NOMO-1 (cell line): Measurements from ENCODE around the gene GINS2.

ENCODE experiments used
- DNase-seq, 2 experiments: peaks; one replicate each; lab custom pipeline; 2025; ENCODE audit not compliant: unreplicated experiment in 2 of 2; lab: John Stamatoyannopoulos, UW

GINS2 gene

DNA sequence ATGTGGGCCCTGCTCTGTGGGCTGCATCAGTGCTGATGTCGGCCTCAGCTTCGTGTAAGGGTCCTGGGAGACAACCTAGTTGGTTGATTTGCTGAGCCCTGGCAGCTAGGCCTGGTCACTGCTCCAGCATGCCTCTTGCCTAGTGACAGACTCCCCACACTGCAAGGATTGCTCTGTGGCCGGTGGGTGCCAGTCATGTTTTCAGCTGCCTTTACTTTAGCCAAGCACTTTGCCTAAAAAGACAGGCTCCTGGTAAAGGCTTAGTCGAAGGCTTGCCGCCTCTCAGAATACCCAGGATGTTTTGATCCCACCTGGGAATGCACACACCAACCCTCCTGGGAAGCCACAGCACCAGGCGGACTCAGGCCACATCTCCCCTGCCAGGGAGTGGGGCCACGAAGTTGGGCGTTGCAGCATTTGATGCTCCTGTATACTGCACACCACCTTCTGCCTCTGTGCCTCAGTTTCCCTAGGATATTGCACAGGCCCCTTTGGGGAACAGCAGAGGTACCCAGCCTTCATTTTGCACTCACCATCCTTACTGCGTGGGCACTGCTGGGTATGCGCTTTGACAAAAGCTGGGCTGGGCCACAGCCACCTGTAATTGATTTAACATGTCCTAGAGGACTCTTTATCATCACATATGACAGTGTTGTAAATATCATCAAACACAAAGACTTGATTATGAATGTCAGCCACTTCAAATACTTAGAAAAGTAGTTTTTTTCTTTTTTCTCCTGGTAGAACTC lies 19.9 kb downstream of the GINS2 start:
- DNase-seq = no peak

GRCh38 chr16:85667841-85668413 lies 20.8 kb downstream of the GINS2 start:
- no peak for DNase-seq

- no peak for DNase-seq
Observed at GRCh38 chr16:85667261-85667660, 21.5 kb downstream of the GINS2 start.

- DNase-seq = no peak
Observed at GRCh38 chr16:85665929-85666328, 22.8 kb downstream of the GINS2 start.

- no peak for DNase-seq
Observed at GRCh38 chr16:85665373-85665740, 23.4 kb downstream of the GINS2 start.

GRCh38 chr16:85664580-85665372 lies 24.0 kb downstream of the GINS2 start:
- no peak for DNase-seq

DNA sequence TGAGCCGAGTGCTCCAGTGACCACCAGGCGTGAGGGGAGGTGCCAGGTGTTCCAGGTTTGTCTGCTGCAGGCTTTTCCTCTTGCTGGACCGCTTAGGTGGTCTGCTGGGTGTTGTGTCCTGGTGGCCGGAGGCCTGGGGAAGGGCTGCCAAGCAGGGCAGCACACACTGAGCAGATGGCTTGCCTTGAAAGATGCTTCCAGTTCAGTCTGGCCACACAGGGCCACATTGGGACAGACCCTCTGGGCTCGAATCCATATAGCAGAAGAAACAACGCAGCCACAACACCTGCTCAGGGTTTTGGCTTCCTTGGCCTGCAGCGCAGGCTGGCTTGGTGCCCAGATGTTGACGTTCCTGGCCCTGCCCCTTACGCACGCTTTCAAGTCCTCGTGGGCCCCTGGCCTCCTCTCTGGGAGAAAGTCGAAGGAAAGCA lies 24.8 kb downstream of the GINS2 start:
- no peak for DNase-seq

- no peak for DNase-seq
Observed at GRCh38 chr16:85662976-85663830, 25.6 kb downstream of the GINS2 start.

DNA sequence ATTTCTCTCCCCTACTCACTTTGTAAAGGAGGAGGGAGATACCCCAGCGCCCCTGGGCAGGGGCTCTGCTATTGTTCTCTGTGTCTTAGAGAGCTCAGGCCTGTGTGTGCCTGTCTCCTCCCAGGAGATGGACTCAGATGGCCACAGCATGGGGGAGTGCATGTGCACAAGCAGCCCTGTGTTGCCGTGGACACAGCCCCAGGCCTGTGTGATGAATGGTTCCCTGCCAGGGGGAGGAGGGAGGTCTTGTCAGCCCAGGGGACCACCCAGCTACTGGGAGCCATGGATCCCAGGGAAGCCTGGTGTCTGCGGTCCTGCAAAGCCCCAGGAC lies 26.3 kb downstream of the GINS2 start:
- no peak for DNase-seq

- no peak for DNase-seq
Observed at GRCh38 chr16:85661740-85662481, 26.8 kb downstream of the GINS2 start.

DNA sequence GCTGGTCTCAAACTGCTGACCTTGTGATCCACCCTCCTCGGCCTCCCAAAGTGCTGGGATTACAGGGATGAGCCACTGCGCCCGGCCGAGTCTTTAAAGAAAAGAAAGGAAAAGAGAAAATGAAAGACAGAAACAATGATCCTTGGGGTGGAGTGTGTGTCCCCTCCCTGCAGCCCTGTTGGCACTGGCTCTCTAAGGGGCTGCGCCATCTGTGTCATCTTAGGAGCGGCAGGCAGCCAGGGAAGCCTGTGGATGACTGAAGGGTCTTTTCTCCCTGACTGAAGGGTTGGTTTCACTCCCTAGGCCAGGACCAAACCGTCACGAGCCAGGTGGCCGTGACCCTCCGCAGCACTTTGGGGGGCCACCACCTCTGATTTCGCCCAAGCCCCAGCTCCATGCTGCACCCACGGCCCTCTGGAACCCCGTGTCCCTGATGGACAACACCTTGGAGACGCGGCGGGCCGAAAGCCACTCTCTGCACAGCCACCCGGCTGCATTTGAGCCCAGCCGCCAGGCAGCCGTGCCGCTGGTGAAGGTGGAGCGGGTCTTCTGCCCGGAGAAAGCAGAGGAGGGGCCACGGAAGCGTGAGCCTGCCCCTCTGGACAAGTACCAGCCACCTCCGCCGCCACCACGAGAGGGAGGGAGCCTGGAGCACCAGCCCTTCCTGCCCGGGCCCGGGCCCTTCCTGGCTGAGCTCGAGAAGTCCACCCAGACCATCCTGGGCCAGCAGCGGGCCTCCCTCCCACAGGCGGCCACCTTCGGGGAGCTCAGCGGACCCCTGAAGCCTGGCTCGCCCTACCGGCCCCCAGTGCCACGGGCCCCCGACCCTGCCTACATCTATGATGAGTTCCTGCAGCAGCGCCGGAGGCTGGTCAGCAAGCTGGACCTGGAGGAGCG lies 27.7 kb downstream of the GINS2 start:
- no peak for DNase-seq

GRCh38 chr16:85659805-85660511 lies 28.8 kb downstream of the GINS2 start:
- DNase-seq = peak; percentile 33 to 61

- no peak for DNase-seq
Observed at GRCh38 chr16:85659336-85659735, 29.4 kb downstream of the GINS2 start.

DNA sequence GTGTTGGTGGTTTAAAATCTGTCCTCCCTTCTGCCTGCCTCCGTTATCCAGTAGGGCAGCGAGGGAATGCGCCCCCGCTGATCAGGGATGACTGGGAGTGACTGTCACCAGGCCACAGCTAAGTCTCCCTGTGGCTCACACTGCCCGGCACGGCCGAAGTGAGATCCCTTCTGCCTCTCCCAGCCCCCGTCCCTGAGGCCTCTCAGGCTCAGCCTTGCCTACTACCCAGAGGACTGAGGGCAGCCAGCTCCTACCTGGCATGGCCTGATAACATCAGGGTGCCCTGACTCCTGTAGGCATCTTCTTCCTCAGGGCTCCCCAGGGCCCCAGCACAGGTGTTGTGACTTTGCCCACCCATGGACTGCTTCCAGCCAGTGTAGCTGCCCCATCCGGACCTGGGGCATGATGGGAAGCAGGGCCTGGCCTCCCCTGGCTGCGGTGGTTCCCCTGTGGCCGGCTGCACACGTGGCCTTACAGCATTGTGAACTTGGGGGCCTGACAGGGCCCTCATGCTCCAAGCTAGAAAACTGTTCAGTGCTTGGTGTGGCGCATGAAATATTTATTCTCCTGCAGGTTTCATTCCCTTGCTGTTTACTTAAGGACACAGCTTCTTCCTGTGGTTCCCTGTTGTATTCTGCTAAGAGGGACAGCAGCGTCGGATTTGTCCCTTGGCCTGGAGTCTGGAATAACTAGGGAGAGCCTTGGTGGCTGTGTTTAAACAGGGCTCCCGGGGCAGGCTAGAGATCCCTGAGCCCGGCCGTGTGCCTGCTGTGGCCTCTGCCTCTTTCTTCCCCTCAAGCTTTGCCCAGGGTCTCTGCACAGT lies 30.0 kb downstream of the GINS2 start:
- no peak for DNase-seq

DNA sequence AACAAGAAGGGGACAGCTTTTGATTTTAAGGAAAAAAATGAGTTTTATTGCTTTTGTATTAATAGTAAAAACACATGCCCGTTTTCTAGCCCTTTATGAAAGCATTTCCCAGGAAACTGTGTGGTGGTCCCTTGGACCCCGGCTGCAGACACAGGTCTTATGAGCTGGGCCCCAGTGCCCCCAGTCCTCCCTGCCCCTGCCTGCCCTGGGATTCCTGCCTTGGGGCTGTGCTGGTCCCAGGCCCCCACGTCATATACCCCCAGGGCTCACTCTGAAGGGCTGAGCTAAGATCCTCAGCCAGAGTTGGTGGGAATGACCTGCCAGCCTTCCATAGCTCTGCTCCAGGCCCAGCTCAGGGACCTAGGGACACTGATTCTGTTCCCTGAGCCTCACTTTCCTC lies 30.8 kb downstream of the GINS2 start:
- no peak for DNase-seq

DNA sequence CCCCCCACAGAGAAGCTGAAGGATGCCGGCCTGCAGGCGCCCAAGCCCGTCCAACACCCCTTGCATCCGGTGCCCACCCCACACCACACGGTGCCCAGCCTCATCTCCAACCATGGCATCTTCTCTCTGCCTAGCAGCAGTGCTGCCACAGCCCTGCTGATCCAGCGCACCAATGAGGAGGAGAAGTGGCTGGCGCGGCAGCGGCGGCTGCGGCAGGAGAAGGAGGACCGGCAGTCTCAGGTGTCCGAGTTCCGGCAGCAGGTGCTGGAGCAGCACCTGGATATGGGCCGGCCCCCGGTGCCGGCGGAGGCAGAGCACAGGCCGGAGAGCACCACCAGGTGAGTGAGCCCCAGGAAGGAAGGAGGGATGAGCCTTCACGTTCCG lies 31.5 kb downstream of the GINS2 start:
- DNase-seq = no peak

DNA sequence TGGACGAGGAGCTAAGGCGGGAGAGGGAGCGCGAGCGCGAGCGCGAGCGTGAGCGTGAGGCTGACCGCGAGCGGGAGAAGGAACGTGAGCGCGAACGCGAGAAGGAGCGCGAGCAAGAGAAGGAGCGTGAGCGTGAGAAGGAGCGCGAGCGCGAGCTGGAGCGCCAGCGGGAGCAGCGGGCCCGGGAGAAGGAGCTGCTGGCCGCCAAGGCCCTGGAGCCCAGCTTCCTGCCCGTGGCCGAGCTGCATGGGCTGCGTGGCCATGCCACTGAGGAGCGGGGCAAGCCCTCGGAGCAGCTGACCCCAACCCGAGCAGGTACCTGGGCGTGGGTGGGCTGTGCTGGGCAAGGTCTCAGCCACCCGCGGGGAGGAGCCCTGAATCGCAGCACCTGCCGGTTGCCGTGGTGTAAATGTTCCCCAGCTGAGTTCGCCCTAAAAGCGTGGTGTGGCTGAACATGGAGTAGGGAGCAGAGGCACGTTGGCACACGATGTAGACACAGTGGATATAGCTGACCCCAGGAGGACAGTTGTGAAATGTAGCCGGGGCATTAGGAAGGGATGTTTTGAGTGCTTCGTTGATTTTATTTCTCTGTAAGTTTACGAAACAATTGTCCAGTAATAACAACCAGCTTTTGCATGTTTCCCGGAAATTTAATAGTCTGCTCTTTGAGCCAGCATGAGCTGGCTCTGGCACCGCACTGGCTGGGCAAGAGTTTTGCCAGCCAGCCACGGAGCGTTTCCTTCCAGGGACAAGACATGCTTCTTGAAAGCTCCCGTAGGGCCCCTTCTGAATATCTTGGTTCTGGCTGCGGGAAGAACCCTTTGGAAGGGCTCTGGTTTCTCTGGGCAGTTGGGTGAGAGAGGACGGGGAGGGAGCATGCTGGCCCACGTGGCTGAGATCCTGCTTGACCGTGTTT lies 32.1 kb downstream of the GINS2 start:
- no peak for DNase-seq
